Cardiac muscle cell (in vitro differentiated cells and primary cell): ENCODE data around the gene F13A1. TPM values are rescaled to one million over a fixed set of nuclear protein-coding genes. Genes with fewer than 3 reads are reported as not detected.
"Not testable (repeated sequence)": the region's sequence is repeated elsewhere in the genome, so short reads cannot be mapped to it uniquely, and the experiment has no call there.

Experiments
- DNase-seq, 2 donors: peaks; one replicate each; pipeline versions ENCODE4 v3.0.0 to v3.0.0-alpha.2; 2010 to 2017; ENCODE audit warnings: low read depth in 1 of 2, low spot score in 1 of 2
- H3K27ac ChIP-seq: fragments of 200-600 bp; sonication (generic); 2 replicates; pipeline ENCODE4 v1.5.1; 2016
- H3K27me3 ChIP-seq: fragments of 200-600 bp; sonication (generic); 2 replicates; pipeline ENCODE4 v1.6.0; 2016; ENCODE audit warnings: control low read depth
- H3K36me3 ChIP-seq: fragments of 200-600 bp; sonication (generic); 2 replicates; pipeline ENCODE4 v1.5.1; 2016; ENCODE audit warnings: control low read depth
- H3K4me1 ChIP-seq: fragments of 200-600 bp; sonication (generic); 2 replicates; pipeline ENCODE4 v1.8.1; 2017; ENCODE audit warnings: low read depth, mild to moderate bottlenecking, mixed run types
- H3K4me3 ChIP-seq: fragments of 200-600 bp; sonication (generic); 2 replicates; pipeline ENCODE4 v1.5.1; 2016; ENCODE audit warnings: mild to moderate bottlenecking
- H3K9me3 ChIP-seq: fragments of 200-600 bp; sonication (generic); 2 replicates; pipeline ENCODE4 v1.5.1; 2017; ENCODE audit warnings: low read depth, mild to moderate bottlenecking, control low read depth
- CTCF ChIP-seq: IDR thresholded peaks from 2 replicates; pipeline ENCODE4 v1.5.1; 2012; ENCODE audit warnings: low read depth, mild to moderate bottlenecking, low read length
- polyA plus RNA-seq: library from polyadenylated mRNA; unstranded; fragments of >200 nt; fragmentation: Nextera tagmentation; extraction: Ambion mirVana; gene quantifications from 2 replicates; pipeline ENCODE4 v1.2.1, GENCODE V29; 2016
- total RNA-seq: library from RNA; depleted of rRNA; stranded (reverse); fragments of >200 nt; gene quantifications from 2 replicates; pipeline ENCODE4 v1.2.3, GENCODE V29; 2016

The F13A1 gene
- total and polyA plus RNA-seq, 2 experiments from 2014 or later, result 1.0 to 2.4 TPM

GRCh38 chr6:6312901-6313441 is 7.5 kb downstream of the F13A1 start:
- Histone ChIP-seq H3K27ac (no peak overlapping the region), H3K4me3 (no peak overlapping the region), H3K36me3 (no peaks in the 10 kb centered on the region), H3K27me3 (no peaks in the 10 kb centered on the region), H3K4me1 (peaks cover 9% of the 10 kb centered on the region), H3K9me3 (no peaks in the 10 kb centered on the region)
- no peak for DNase-seq
- TF ChIP-seq CTCF, result no peak

DNA sequence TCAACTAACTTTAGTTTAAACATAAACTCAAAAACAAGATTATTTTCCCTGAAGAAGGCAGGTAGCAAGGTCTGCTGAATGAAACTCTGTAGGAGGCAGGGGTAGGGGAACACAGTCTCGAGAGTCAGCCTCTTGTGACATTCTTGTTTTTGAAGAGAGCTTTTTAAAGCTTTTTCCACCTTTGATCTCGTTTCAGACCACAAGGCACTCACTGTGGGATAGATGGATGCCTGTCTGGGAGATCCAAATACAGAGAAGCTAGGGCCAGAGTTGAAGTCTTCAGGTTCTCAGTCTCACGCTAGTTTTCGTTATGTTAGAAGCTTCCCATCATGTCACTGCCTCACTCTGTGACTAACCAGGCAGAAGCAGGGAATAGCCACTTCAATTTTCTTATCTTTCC is 14.9 kb downstream of the F13A1 start:
- TF ChIP-seq CTCF, result no peak
- no peak for DNase-seq
- Histone ChIP-seq H3K27me3 (no peaks in the 10 kb centered on the region), H3K36me3 (no peaks in the 10 kb centered on the region), H3K4me3 (no peak overlapping the region), H3K27ac (no peak overlapping the region), H3K9me3 (no peaks in the 10 kb centered on the region), H3K4me1 (peaks cover 7% of the 10 kb centered on the region)

- not testable (repeated sequence) for H3K27ac ChIP-seq, H3K4me1 ChIP-seq, H3K4me3 ChIP-seq, H3K27me3 ChIP-seq, H3K9me3 ChIP-seq, DNase-seq, H3K36me3 ChIP-seq
Measured at GRCh38 chr6:6300383-6300782, 20.1 kb downstream of the F13A1 start.

GRCh38 chr6:6293317-6293716 is 27.1 kb downstream of the F13A1 start:
- no peak overlapping the region for H3K27ac ChIP-seq
- no peaks in the 10 kb centered on the region for H3K36me3 ChIP-seq
- no peaks in the 10 kb centered on the region for H3K27me3 ChIP-seq
- no peaks in the 10 kb centered on the region for H3K4me1 ChIP-seq
- no peak overlapping the region for H3K4me3 ChIP-seq
- no peak for DNase-seq
- H3K9me3 ChIP-seq, result no peaks in the 10 kb centered on the region
- no peak for TF ChIP-seq CTCF

DNA sequence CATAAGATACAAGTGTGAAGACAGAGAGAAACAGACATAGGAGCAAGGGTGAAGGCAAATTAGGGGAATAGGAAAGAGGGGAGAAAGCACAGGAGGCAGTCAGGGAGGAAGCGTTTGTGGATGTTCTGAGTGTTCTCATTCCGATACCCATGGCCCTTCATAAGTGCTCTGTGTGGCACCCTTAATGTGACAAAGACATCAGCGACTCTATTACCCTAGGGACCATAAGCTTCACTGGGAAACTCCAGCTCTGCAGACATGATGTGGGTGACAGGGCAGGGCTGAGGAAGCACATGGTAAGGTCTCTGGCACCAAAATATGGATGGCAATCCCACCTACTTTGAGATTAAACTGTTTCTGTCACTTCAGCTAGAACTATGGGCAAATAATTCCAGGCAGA is 33.0 kb downstream of the F13A1 start:
- Histone ChIP-seq H3K36me3 (no peaks in the 10 kb centered on the region), H3K27me3 (no peaks in the 10 kb centered on the region), H3K27ac (no peak overlapping the region), H3K9me3 (no peaks in the 10 kb centered on the region), H3K4me3 (no peak overlapping the region), H3K4me1 (no peaks in the 10 kb centered on the region)
- no peak for TF ChIP-seq CTCF
- no peak for DNase-seq

- TF ChIP-seq CTCF, result no peak
- no peak overlapping the region for H3K4me3 ChIP-seq
- DNase-seq, result no peak
- no peaks in the 10 kb centered on the region for H3K36me3 ChIP-seq
- H3K27ac ChIP-seq, result no peak overlapping the region
- H3K4me1 ChIP-seq, result no peaks in the 10 kb centered on the region
- no peaks in the 10 kb centered on the region for H3K27me3 ChIP-seq
- no peaks in the 10 kb centered on the region for H3K9me3 ChIP-seq
Measured at GRCh38 chr6:6285679-6286078, 34.8 kb downstream of the F13A1 start.
